ENCODE data around the gene KCNH1.
"Not testable (repeated sequence)": the region's sequence is repeated elsewhere in the genome, so short reads cannot be mapped to it uniquely, and the experiment has no call there.

KCNH1 gene

GRCh38 chr1:211127166-211127565 is 6.8 kb downstream of the KCNH1 start:
- peaks cover 32% of the 10 kb centered on the region for H3K27me3 Mint-ChIP-seq
- no peaks in the 10 kb centered on the region for H3K36me3 Mint-ChIP-seq
- no peak for ATAC-seq
- no peaks in the 10 kb centered on the region for H3K4me1 Mint-ChIP-seq
- H3K9me3 Mint-ChIP-seq: no peaks in the 10 kb centered on the region
- no peak overlapping the region for H3K4me3 Mint-ChIP-seq
- H3K27ac Mint-ChIP-seq: no peak overlapping the region

- Mint-ChIP-seq H3K4me1 (no peaks in the 10 kb centered on the region), H3K27ac (no peak overlapping the region), H3K4me3 (no peak overlapping the region), H3K9me3 (no peaks in the 10 kb centered on the region), H3K36me3 (no peaks in the 10 kb centered on the region), H3K27me3 (peaks cover 38% of the 10 kb centered on the region)
- no peak for ATAC-seq
Observed at GRCh38 chr1:211126622-211127021, 7.3 kb downstream of the KCNH1 start.

GRCh38 chr1:211118407-211119102 is 15.4 kb downstream of the KCNH1 start:
- H3K4me3 Mint-ChIP-seq: no peak overlapping the region
- peaks cover 66% of the 10 kb centered on the region for H3K27me3 Mint-ChIP-seq
- no peak overlapping the region for H3K27ac Mint-ChIP-seq
- H3K36me3 Mint-ChIP-seq: no peaks in the 10 kb centered on the region
- no peak for ATAC-seq
- no peaks in the 10 kb centered on the region for H3K9me3 Mint-ChIP-seq
- H3K4me1 Mint-ChIP-seq: no peaks in the 10 kb centered on the region

GRCh38 chr1:211114446-211114845 is 19.5 kb downstream of the KCNH1 start:
- ATAC-seq: no peak
- H3K4me1 Mint-ChIP-seq: no peaks in the 10 kb centered on the region
- no peak overlapping the region for H3K27ac Mint-ChIP-seq
- H3K9me3 Mint-ChIP-seq: peaks cover 6% of the 10 kb centered on the region
- no peaks in the 10 kb centered on the region for H3K36me3 Mint-ChIP-seq
- no peak overlapping the region for H3K4me3 Mint-ChIP-seq
- H3K27me3 Mint-ChIP-seq: peaks cover 40% of the 10 kb centered on the region

- ATAC-seq: no peak
- no peaks in the 10 kb centered on the region for H3K36me3 Mint-ChIP-seq
- no peak overlapping the region for H3K27ac Mint-ChIP-seq
- H3K4me3 Mint-ChIP-seq: no peak overlapping the region
- H3K27me3 Mint-ChIP-seq: peaks cover 36% of the 10 kb centered on the region
- H3K9me3 Mint-ChIP-seq: peaks cover 6% of the 10 kb centered on the region
- no peaks in the 10 kb centered on the region for H3K4me1 Mint-ChIP-seq
Observed at GRCh38 chr1:211113566-211113965, 20.4 kb downstream of the KCNH1 start.

- H3K27ac Mint-ChIP-seq: no peak overlapping the region
- H3K27me3 Mint-ChIP-seq: peaks cover 15% of the 10 kb centered on the region
- peaks cover 6% of the 10 kb centered on the region for H3K9me3 Mint-ChIP-seq
- H3K36me3 Mint-ChIP-seq: no peaks in the 10 kb centered on the region
- no peak overlapping the region for H3K4me3 Mint-ChIP-seq
- no peak for ATAC-seq
- no peaks in the 10 kb centered on the region for H3K4me1 Mint-ChIP-seq
Observed at GRCh38 chr1:211111351-211111750, 22.6 kb downstream of the KCNH1 start.

GRCh38 chr1:211101481-211101880 is 32.5 kb downstream of the KCNH1 start:
- H3K4me3 Mint-ChIP-seq: no peak overlapping the region
- H3K4me1 Mint-ChIP-seq: peaks cover under 1% of the 10 kb centered on the region
- no peak overlapping the region for H3K27ac Mint-ChIP-seq
- H3K27me3 Mint-ChIP-seq: peaks cover 45% of the 10 kb centered on the region
- ATAC-seq: no peak
- no peaks in the 10 kb centered on the region for H3K36me3 Mint-ChIP-seq
- no peaks in the 10 kb centered on the region for H3K9me3 Mint-ChIP-seq

GRCh38 chr1:211099393-211099792 is 34.6 kb downstream of the KCNH1 start:
- ATAC-seq: no peak
- Mint-ChIP-seq H3K27ac (no peak overlapping the region), H3K4me1 (peaks cover 5% of the 10 kb centered on the region), H3K27me3 (peaks cover 42% of the 10 kb centered on the region), H3K4me3 (no peak overlapping the region), H3K36me3 (no peaks in the 10 kb centered on the region), H3K9me3 (peaks cover 3% of the 10 kb centered on the region)

- Mint-ChIP-seq H3K36me3 (no peaks in the 10 kb centered on the region), H3K4me1 (peaks cover 5% of the 10 kb centered on the region), H3K27ac (no peak overlapping the region), H3K27me3 (peaks cover 52% of the 10 kb centered on the region), H3K4me3 (no peak overlapping the region), H3K9me3 (peaks cover 3% of the 10 kb centered on the region)
- ATAC-seq: no peak
Observed at GRCh38 chr1:211095381-211095780, 38.6 kb downstream of the KCNH1 start.

- Mint-ChIP-seq H3K27ac (no peak overlapping the region), H3K4me3 (no peak overlapping the region)
Observed at GRCh38 chr1:211092955-211093354, 41.0 kb downstream of the KCNH1 start.

GRCh38 chr1:211091867-211092266 is 42.1 kb downstream of the KCNH1 start:
- no peaks in the 10 kb centered on the region for H3K36me3 Mint-ChIP-seq
- ATAC-seq: no peak
- H3K4me3 Mint-ChIP-seq: no peak overlapping the region
- H3K4me1 Mint-ChIP-seq: peaks cover 5% of the 10 kb centered on the region
- peaks cover 31% of the 10 kb centered on the region for H3K27me3 Mint-ChIP-seq
- no peak overlapping the region for H3K27ac Mint-ChIP-seq
- peaks cover 3% of the 10 kb centered on the region for H3K9me3 Mint-ChIP-seq

More at GRCh38 chr1:211092955-211093354, 41.0 kb downstream of the KCNH1 start:
- Mint-ChIP-seq H3K4me1 (peaks cover 5% of the 10 kb centered on the region), H3K9me3 (peaks cover 3% of the 10 kb centered on the region), H3K27me3 (peaks cover 34% of the 10 kb centered on the region), H3K36me3 (no peaks in the 10 kb centered on the region)
- no peak for ATAC-seq

GRCh38 chr1:211089536-211089935 is 44.4 kb downstream of the KCNH1 start:
- no peak overlapping the region for H3K4me3 Mint-ChIP-seq
- no peak for ATAC-seq
- H3K27ac Mint-ChIP-seq: no peak overlapping the region
- no peaks in the 10 kb centered on the region for H3K36me3 Mint-ChIP-seq
- peaks cover 27% of the 10 kb centered on the region for H3K27me3 Mint-ChIP-seq
- H3K4me1 Mint-ChIP-seq: no peaks in the 10 kb centered on the region
- no peaks in the 10 kb centered on the region for H3K9me3 Mint-ChIP-seq

- H3K4me3 Mint-ChIP-seq: no peak overlapping the region
- no peaks in the 10 kb centered on the region for H3K4me1 Mint-ChIP-seq
- no peaks in the 10 kb centered on the region for H3K36me3 Mint-ChIP-seq
- H3K9me3 Mint-ChIP-seq: no peaks in the 10 kb centered on the region
- H3K27ac Mint-ChIP-seq: no peak overlapping the region
- ATAC-seq: no peak
- H3K27me3 Mint-ChIP-seq: peaks cover 13% of the 10 kb centered on the region
Observed at GRCh38 chr1:211088156-211088555, 45.8 kb downstream of the KCNH1 start.

GRCh38 chr1:211082824-211083223 is 51.1 kb downstream of the KCNH1 start:
- no peaks in the 10 kb centered on the region for H3K4me1 Mint-ChIP-seq
- no peak overlapping the region for H3K4me3 Mint-ChIP-seq
- no peaks in the 10 kb centered on the region for H3K36me3 Mint-ChIP-seq
- peaks cover 4% of the 10 kb centered on the region for H3K27me3 Mint-ChIP-seq
- no peak overlapping the region for H3K27ac Mint-ChIP-seq
- peak; percentile 12 for ATAC-seq
- H3K9me3 Mint-ChIP-seq: peaks cover 2% of the 10 kb centered on the region

GRCh38 chr1:211081447-211081846 is 52.5 kb downstream of the KCNH1 start:
- H3K4me1 Mint-ChIP-seq, H3K9me3 Mint-ChIP-seq, ATAC-seq, H3K4me3 Mint-ChIP-seq, H3K36me3 Mint-ChIP-seq, H3K27ac Mint-ChIP-seq: not testable (repeated sequence)
- peaks cover 17% of the 10 kb centered on the region for H3K27me3 Mint-ChIP-seq

- peaks cover 12% of the 10 kb centered on the region for H3K27me3 Mint-ChIP-seq
- no peak for ATAC-seq
- H3K27ac Mint-ChIP-seq: no peak overlapping the region
- no peaks in the 10 kb centered on the region for H3K4me1 Mint-ChIP-seq
- no peak overlapping the region for H3K4me3 Mint-ChIP-seq
- no peaks in the 10 kb centered on the region for H3K36me3 Mint-ChIP-seq
- H3K9me3 Mint-ChIP-seq: peaks cover 2% of the 10 kb centered on the region
Observed at GRCh38 chr1:211068976-211069375, 65.0 kb downstream of the KCNH1 start.
